Measurements from ENCODE around the gene S100A14.

DNA sequence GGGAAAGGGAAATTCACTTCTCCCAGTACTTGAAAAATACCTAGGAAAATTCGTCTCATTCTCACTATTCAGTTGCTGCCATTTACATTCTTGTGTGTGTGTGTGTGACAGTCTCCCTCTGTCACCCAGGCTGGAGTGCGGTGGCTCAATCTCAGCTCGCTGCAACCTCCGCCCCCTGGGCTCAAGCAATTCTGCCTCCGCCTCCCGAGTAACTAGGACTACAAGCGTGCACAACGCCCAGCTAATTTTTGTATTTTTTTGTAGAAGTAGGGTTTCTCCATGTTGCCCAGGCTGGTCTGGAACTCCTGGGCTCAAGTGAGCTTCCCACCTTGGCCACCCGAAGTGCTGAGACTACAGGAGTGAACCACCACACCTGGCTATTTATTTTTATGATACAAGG is 43.5 kb upstream of the S100A14 start:
- TF ChIP-seq, protein P1, sequence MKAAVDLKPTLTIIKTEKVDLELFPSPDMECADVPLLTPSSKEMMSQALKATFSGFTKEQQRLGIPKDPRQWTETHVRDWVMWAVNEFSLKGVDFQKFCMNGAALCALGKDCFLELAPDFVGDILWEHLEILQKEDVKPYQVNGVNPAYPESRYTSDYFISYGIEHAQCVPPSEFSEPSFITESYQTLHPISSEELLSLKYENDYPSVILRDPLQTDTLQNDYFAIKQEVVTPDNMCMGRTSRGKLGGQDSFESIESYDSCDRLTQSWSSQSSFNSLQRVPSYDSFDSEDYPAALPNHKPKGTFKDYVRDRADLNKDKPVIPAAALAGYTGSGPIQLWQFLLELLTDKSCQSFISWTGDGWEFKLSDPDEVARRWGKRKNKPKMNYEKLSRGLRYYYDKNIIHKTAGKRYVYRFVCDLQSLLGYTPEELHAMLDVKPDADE (CRISPR knock-in tag; IDR thresholded peaks at IDR 0.05): no peak
- TF ChIP-seq, protein P2, sequence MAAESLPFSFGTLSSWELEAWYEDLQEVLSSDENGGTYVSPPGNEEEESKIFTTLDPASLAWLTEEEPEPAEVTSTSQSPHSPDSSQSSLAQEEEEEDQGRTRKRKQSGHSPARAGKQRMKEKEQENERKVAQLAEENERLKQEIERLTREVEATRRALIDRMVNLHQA (CRISPR knock-in tag; IDR thresholded peaks at IDR 0.05): no peak
- no peak for TF ChIP-seq KLF13 (CRISPR knock-in tag; IDR thresholded peaks at IDR 0.05)
- no peak for TF ChIP-seq ZBTB3 (CRISPR knock-in tag; IDR thresholded peaks at IDR 0.05; ENCODE audit: borderline replicate concordance, low read depth)
- TF ChIP-seq, protein P3, sequence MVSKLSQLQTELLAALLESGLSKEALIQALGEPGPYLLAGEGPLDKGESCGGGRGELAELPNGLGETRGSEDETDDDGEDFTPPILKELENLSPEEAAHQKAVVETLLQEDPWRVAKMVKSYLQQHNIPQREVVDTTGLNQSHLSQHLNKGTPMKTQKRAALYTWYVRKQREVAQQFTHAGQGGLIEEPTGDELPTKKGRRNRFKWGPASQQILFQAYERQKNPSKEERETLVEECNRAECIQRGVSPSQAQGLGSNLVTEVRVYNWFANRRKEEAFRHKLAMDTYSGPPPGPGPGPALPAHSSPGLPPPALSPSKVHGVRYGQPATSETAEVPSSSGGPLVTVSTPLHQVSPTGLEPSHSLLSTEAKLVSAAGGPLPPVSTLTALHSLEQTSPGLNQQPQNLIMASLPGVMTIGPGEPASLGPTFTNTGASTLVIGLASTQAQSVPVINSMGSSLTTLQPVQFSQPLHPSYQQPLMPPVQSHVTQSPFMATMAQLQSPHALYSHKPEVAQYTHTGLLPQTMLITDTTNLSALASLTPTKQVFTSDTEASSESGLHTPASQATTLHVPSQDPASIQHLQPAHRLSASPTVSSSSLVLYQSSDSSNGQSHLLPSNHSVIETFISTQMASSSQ (IDR thresholded peaks at IDR 0.05; ENCODE audit: low read depth): no peak
- TF ChIP-seq, protein P3 (CRISPR knock-in tag; IDR thresholded peaks at IDR 0.05; ENCODE audit: borderline replicate concordance): no peak
- TF ChIP-seq GTF2F1 (IDR thresholded peaks at IDR 0.05; ENCODE audit: low read length): no peak
- no peak for TF ChIP-seq ZNF781 (CRISPR knock-in tag; IDR thresholded peaks at IDR 0.05; ENCODE audit: borderline replicate concordance, not compliant biosample characterization)
- TF ChIP-seq, protein P4, sequence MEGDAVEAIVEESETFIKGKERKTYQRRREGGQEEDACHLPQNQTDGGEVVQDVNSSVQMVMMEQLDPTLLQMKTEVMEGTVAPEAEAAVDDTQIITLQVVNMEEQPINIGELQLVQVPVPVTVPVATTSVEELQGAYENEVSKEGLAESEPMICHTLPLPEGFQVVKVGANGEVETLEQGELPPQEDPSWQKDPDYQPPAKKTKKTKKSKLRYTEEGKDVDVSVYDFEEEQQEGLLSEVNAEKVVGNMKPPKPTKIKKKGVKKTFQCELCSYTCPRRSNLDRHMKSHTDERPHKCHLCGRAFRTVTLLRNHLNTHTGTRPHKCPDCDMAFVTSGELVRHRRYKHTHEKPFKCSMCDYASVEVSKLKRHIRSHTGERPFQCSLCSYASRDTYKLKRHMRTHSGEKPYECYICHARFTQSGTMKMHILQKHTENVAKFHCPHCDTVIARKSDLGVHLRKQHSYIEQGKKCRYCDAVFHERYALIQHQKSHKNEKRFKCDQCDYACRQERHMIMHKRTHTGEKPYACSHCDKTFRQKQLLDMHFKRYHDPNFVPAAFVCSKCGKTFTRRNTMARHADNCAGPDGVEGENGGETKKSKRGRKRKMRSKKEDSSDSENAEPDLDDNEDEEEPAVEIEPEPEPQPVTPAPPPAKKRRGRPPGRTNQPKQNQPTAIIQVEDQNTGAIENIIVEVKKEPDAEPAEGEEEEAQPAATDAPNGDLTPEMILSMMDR (CRISPR knock-in tag; IDR thresholded peaks at IDR 0.05): no peak
- TF ChIP-seq, protein P5, sequence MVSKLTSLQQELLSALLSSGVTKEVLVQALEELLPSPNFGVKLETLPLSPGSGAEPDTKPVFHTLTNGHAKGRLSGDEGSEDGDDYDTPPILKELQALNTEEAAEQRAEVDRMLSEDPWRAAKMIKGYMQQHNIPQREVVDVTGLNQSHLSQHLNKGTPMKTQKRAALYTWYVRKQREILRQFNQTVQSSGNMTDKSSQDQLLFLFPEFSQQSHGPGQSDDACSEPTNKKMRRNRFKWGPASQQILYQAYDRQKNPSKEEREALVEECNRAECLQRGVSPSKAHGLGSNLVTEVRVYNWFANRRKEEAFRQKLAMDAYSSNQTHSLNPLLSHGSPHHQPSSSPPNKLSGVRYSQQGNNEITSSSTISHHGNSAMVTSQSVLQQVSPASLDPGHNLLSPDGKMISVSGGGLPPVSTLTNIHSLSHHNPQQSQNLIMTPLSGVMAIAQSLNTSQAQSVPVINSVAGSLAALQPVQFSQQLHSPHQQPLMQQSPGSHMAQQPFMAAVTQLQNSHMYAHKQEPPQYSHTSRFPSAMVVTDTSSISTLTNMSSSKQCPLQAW (CRISPR knock-in tag; IDR thresholded peaks at IDR 0.05): no peak
- TF ChIP-seq, protein P6, sequence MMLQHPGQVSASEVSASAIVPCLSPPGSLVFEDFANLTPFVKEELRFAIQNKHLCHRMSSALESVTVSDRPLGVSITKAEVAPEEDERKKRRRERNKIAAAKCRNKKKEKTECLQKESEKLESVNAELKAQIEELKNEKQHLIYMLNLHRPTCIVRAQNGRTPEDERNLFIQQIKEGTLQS (CRISPR knock-in tag; IDR thresholded peaks at IDR 0.05): no peak
- no peak for TF ChIP-seq ZNF446 (CRISPR knock-in tag; IDR thresholded peaks at IDR 0.05)

All from HepG2 (cell line).